Psoas muscle (tissue), 8 donors: ENCODE measurements around the gene TEX29. TPM values are rescaled to one million over a fixed set of nuclear protein-coding genes. Genes with fewer than 3 reads are reported as not detected.

Source experiments
- ATAC-seq, 4 donors: fragments of 200-7000 bp; cut with Tn5 transposase; one replicate each; pipeline ENCODE4 v1.9.1; 2020; ENCODE audit warnings: moderate library complexity in 3 of 4, mild to moderate bottlenecking in 2 of 4
- DNase-seq, 2 donors: peaks; one replicate each; pipeline ENCODE4 v3.0.0-alpha.2; 2020
- H3K27ac ChIP-seq: fragments of 200-600 bp; one replicate; pipeline ENCODE4 v1.8.0; 2022
- H3K27me3 ChIP-seq, 3 donors: fragments of 200-600 bp in 1 of 3; one replicate each; pipeline versions ENCODE4 v1.6.1 to v1.8.0; 2013 to 2022; ENCODE audit warnings: low read length in 2 of 3, mild to moderate bottlenecking in 2 of 3, moderate library complexity in 1 of 3; ENCODE audit not compliant: insufficient read depth in 3 of 3
- H3K36me3 ChIP-seq, 2 donors: fragments of 200-600 bp in 1 of 2; one replicate each; pipeline versions ENCODE4 v1.6.1 to v1.8.0; 2013 to 2022; ENCODE audit warnings: low read depth in 1 of 2, mild to moderate bottlenecking in 1 of 2, moderate library complexity in 1 of 2; ENCODE audit not compliant: insufficient read depth in 1 of 2
- H3K4me1 ChIP-seq: fragments of 200-600 bp; one replicate; pipeline ENCODE4 v1.8.0; 2022
- H3K4me3 ChIP-seq: fragments of 200-600 bp; one replicate; pipeline ENCODE4 v1.8.0; 2022; ENCODE audit warnings: mild to moderate bottlenecking
- H3K9me3 ChIP-seq: fragments of 200-600 bp; one replicate; pipeline ENCODE4 v1.8.0; 2022
- WGBS, 3 donors: extraction: QIAGEN DNeasy Blood & Tissue Kit; methylation state at CpG; one replicate each; pipeline versions ENCODE4 v1.1.6 to v1.1.7; 2013; 5-methylcytosine and 5-hydroxymethylcytosine counted together
- intact Hi-C, 2 donors: fragments of 100-400 bp; cut with DNase I; formaldehyde crosslinking; loops; one replicate each; pipeline versions ENCODE4 v1.11.0 to v1.14.2; 2022
- polyA plus RNA-seq, 3 donors: library from polyadenylated mRNA; stranded (reverse); fragments of 200-250 nt; gene quantifications; one replicate each; pipeline ENCODE4 v1.2.3, GENCODE V29; 2013
- total RNA-seq, 4 donors: library from RNA; stranded (reverse); fragmentation: NEBNext Ultra II Directional in 2 of 4; extraction: Animal tissue kit (Norgen Biotek cat#: 25700) in 2 of 4; gene quantifications; one replicate each; pipeline versions ENCODE4 v1.2.1 to v1.2.4, GENCODE V29; 2021 to 2023
- TF ChIP-seq, protein P1 (sequence below): fragments of 200-600 bp; IDR thresholded peaks from one replicate; pipeline ENCODE4 v1.8.0; 2022; ENCODE audit warnings: antibody characterized with exemption
- donor health status: healthy with polysubstance abuse.
- donor health status: DM: no; HTN: no; CAD: no; lungs with moderate emphysema.
- donor health status: Bipolar disorder and iron deficiency.
- donor health status: healthy.
- donor health status: DM: yes; HTN: yes; CAD: no.
- donor health status: DM: no; HTN: no; CAD: no.
- donor health status: DM: no; HTN: no; CAD: no.
- donor health status: DM: yes; HTN: yes; CAD: no.

The TEX29 gene
- total and polyA plus RNA-seq, 7 donors, result 0.14 to 1.2 (median 0.38) TPM; not detected in 2

DNA sequence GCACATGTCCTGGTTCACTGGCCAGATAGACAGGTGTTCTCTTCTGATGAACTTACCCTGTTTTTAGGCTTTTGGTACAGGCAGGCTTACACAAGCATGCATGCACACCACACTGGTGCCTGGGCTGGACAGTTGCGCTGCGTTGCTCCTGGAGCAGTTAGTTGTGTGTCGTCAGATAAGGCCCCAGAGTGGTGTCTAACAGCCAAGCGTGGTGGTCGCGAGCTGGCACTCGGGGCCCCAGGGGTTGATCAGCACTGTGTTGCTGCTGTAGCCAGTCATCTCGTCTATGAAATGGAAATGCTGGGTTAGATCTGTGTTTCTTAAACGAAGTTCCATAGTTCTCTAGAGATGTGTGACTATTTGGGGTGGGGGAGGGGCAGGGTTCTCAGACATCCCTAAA lies 24.6 kb upstream of the TEX29 start:
- TF ChIP-seq, protein P1, sequence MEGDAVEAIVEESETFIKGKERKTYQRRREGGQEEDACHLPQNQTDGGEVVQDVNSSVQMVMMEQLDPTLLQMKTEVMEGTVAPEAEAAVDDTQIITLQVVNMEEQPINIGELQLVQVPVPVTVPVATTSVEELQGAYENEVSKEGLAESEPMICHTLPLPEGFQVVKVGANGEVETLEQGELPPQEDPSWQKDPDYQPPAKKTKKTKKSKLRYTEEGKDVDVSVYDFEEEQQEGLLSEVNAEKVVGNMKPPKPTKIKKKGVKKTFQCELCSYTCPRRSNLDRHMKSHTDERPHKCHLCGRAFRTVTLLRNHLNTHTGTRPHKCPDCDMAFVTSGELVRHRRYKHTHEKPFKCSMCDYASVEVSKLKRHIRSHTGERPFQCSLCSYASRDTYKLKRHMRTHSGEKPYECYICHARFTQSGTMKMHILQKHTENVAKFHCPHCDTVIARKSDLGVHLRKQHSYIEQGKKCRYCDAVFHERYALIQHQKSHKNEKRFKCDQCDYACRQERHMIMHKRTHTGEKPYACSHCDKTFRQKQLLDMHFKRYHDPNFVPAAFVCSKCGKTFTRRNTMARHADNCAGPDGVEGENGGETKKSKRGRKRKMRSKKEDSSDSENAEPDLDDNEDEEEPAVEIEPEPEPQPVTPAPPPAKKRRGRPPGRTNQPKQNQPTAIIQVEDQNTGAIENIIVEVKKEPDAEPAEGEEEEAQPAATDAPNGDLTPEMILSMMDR, result no peak
- Histone ChIP-seq H3K4me1 (no peaks in the 10 kb centered on the region), H3K27me3 (no peaks in the 10 kb centered on the region), H3K27ac (no peak overlapping the region), H3K36me3 (peaks cover 6 to 82% of the 10 kb centered on the region in 2 donors), H3K4me3 (no peak overlapping the region), H3K9me3 (no peaks in the 10 kb centered on the region)
- intact Hi-C loops, result no loop called here
- WGBS, 3 donors, result 93 to 95% (median 95%) methylated on average over 9 of the region's 9 CpGs
- DNase-seq (no peak), ATAC-seq (no peak)

DNA sequence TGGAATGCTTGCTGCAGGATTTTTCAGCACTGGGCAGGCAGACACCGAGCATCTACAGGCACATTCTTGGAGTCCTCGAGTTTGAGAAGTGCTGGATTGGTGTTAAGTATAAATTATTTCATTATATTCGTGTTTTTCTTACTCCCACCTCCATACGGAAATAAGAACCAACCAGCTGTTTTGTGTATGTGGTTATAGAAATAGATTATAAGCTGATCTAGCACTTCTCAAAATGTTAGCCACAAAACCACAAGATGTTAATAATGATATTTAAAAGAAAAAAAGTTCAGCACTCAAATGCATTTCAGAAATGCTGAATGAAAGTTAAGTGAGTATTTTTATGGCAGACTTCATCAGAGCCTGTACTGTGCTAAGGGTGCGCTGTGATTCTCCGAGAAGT lies 24.0 kb upstream of the TEX29 start:
- WGBS, 3 donors, result 84 to 92% (median 88%) methylated on average over 6 of the region's 6 CpGs
- TF ChIP-seq, protein P1, result no peak
- intact Hi-C loops, result no loop called here

DNA sequence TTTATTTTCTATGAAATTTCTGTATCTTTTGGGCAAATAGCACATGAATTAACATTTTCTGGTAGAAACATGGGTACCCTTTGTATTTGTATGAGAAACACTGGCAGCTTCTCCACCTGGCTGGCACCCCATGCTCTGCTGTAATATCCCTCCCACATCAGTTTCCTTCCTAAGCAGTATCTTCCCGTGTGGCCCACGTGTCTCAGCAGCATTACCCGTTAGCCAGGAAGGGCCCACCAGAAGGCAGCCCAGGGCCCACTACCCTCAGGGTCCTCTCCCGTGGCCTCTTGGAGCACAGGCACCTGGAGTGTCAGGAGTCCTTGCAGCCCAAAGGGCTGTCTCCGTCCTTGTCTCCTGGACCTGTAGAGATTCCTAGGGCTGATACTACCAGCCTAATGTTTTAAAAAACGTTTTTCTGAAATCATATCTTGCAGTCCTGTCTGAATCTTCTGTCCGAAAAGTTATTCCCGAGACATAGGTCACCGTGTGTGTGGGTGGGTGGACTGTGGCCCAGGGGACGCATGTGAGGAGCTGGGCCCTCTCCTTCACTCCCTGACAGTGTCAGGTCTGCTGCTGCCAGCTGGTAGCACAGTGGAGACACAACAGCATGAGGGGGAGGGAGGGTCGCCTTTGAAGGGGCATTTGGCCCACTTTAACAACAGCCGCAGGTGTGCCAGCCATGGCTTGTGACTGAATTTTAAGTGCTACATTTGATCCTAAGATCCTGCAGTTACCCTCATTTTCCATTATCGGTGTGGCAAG lies 22.0 kb upstream of the TEX29 start:
- intact Hi-C loops, result no loop called here
- no peak for DNase-seq
- no peaks in the 10 kb centered on the region for H3K9me3 ChIP-seq
- H3K4me1 ChIP-seq, result no peaks in the 10 kb centered on the region
- no peaks in the 10 kb centered on the region for H3K27me3 ChIP-seq
- peak in 2 of 4 donors; percentile 37 to 44 for ATAC-seq
- peaks cover 6 to 82% of the 10 kb centered on the region in 2 donors for H3K36me3 ChIP-seq
- TF ChIP-seq, protein P1, result no peak
- H3K4me3 ChIP-seq, result no peak overlapping the region
- 58 to 81% (median 72%) methylated on average over 13 of the region's 13 CpGs for WGBS, 3 donors
- no peak overlapping the region for H3K27ac ChIP-seq

More for the DNA sequence above, 24.0 kb upstream of the TEX29 start:
- no peak overlapping the region for H3K4me3 ChIP-seq
- no peaks in the 10 kb centered on the region for H3K27me3 ChIP-seq
- no peak for DNase-seq
- peaks cover 6 to 82% of the 10 kb centered on the region in 2 donors for H3K36me3 ChIP-seq
- no peak overlapping the region for H3K27ac ChIP-seq
- no peak for ATAC-seq
- H3K4me1 ChIP-seq, result no peaks in the 10 kb centered on the region
- H3K9me3 ChIP-seq, result no peaks in the 10 kb centered on the region

DNA sequence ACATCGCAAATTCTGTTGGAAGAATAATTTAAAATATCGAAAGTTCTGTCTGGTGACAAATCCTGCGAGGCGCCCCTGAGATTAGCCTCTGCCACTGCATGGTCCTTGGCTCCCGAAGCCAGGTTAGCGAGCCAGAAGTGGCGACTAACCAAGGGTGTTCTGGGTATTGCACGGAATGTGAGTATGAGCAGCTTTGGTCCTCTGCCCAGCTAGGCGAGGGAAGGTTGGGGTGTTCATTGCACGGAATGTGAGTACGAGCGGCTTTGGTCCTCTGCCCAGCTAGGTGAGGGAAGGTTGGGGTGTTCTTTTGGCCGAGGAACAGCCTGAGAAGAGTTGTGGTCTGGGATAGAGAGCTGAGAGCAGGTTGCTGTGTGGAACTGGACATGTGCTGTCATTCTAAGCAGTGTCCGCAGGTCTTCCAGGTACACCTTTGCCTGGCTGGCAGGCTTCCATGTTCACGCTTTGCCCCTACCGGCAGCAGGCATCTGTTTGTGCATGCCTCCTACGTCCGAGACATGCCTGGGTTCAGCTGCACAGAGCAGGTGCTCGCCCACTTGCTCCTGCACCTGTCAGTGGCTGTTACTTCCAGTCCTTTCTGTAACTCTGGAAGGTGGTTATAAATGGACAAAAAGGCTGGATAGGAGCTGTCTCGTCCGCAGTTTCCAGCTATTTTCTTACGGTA lies 18.3 kb upstream of the TEX29 start:
- H3K27ac ChIP-seq, result no peak overlapping the region
- 42 to 66% (median 47%) methylated on average over 22 of the region's 22 CpGs for WGBS, 3 donors

More for the DNA sequence above, 18.3 kb upstream of the TEX29 start:
- no peaks in the 10 kb centered on the region for H3K27me3 ChIP-seq
- DNase-seq (no peak), ATAC-seq (peak; percentile 66 to 74 (median 72))
- no peaks in the 10 kb centered on the region for H3K9me3 ChIP-seq
- H3K4me3 ChIP-seq, result no peak overlapping the region
- no peaks in the 10 kb centered on the region for H3K4me1 ChIP-seq
- peaks cover 0 to 82% of the 10 kb centered on the region in 2 donors for H3K36me3 ChIP-seq
- TF ChIP-seq, protein P1, result no peak
- intact Hi-C loops, result no loop called here
